Endometrial microvascular endothelial cells (primary cell): ENCODE data around the gene COL19A1. TPM values are rescaled to one million over a fixed set of nuclear protein-coding genes. Genes with fewer than 3 reads are reported as not detected.
"Not testable (repeated sequence)": the region's sequence is repeated elsewhere in the genome, so short reads cannot be mapped to it uniquely, and the experiment has no call there.

ENCODE experiments used
- in situ Hi-C: cut with HindIII; loops from 2 replicates; pipeline ENCODE4 v1.10.0; 2017; ENCODE audit warnings: low sequenced_read_pairs, low pct_unique_long_range_greater_than_20kb; ENCODE audit errors: inconsistent ontology term
- total RNA-seq: library from RNA; depleted of rRNA; stranded (reverse); fragments of >200 nt; gene quantifications from one replicate; pipeline ENCODE4 v1.2.3, GENCODE V29; 2015; ENCODE audit errors: inconsistent ontology term

The COL19A1 gene
- not detected for total RNA-seq

- in situ Hi-C loops: no loop called here
These were observed at the start of gene COL19A1 for GRCh38 chr6:69866351-69866769. TSS of gene COL19A1 (plus strand) at chr6:69866556. CDS start at chr6:69879568, 13,012 bp downstream.

- in situ Hi-C loops: no loop called here
These were observed 49.8 kb upstream of the COL19A1 start for GRCh38 chr6:69816569-69816968.

GRCh38 chr6:69817358-69817757 lies 49.0 kb upstream of the COL19A1 start:
- in situ Hi-C loops: no loop called here

- in situ Hi-C loops: no loop called here
These were observed 48.0 kb upstream of the COL19A1 start for GRCh38 chr6:69818223-69818930.

- in situ Hi-C loops: no loop called here
These were observed 47.2 kb upstream of the COL19A1 start for GRCh38 chr6:69819138-69819537.

- in situ Hi-C loops: no loop called here
These were observed 46.3 kb upstream of the COL19A1 start for GRCh38 chr6:69820018-69820417.

- in situ Hi-C loops: no loop called here
These were observed 45.9 kb upstream of the COL19A1 start for GRCh38 chr6:69820438-69820837.

- in situ Hi-C loops: not testable (repeated sequence)
These were observed 42.0 kb upstream of the COL19A1 start for GRCh38 chr6:69824355-69824754.

GRCh38 chr6:69825904-69826303 lies 40.5 kb upstream of the COL19A1 start:
- in situ Hi-C loops: no loop called here

- in situ Hi-C loops: no loop called here
These were observed 39.0 kb upstream of the COL19A1 start for GRCh38 chr6:69827276-69827893.

- in situ Hi-C loops: no loop called here
These were observed 33.8 kb upstream of the COL19A1 start for GRCh38 chr6:69832558-69832957.

- in situ Hi-C loops: no loop called here
These were observed 30.8 kb upstream of the COL19A1 start for GRCh38 chr6:69835414-69836179.

GRCh38 chr6:69841862-69842261 lies 24.5 kb upstream of the COL19A1 start:
- in situ Hi-C loops: no loop called here

GRCh38 chr6:69843189-69843588 lies 23.2 kb upstream of the COL19A1 start:
- in situ Hi-C loops: no loop called here

GRCh38 chr6:69846312-69846711 lies 20.0 kb upstream of the COL19A1 start:
- in situ Hi-C loops: no loop called here

GRCh38 chr6:69846770-69847491 lies 19.4 kb upstream of the COL19A1 start:
- in situ Hi-C loops: no loop called here

GRCh38 chr6:69847492-69847788 lies 18.9 kb upstream of the COL19A1 start:
- in situ Hi-C loops: no loop called here

- in situ Hi-C loops: no loop called here
These were observed 17.8 kb upstream of the COL19A1 start for GRCh38 chr6:69848552-69848951.

GRCh38 chr6:69852706-69853105 lies 13.7 kb upstream of the COL19A1 start:
- in situ Hi-C loops: no loop called here
